Measurements from ENCODE around the gene KIR2DL3.

Gene KIR2DL3

GRCh38 chr19:54728167-54728566, 10.1 kb upstream of the KIR2DL3 start:
- TF ChIP-seq TCF12 (IDR thresholded peaks at IDR 0.05; ENCODE audit: low read depth) (no peak), ZBTB7A (IDR thresholded peaks at IDR 0.05; ENCODE audit: low read depth) (no peak), TAF1 (IDR thresholded peaks at IDR 0.05; ENCODE audit: low read depth) (no peak), EGR1 (IDR thresholded peaks at IDR 0.05) (no peak), TEAD4 (IDR thresholded peaks at IDR 0.05) (no peak), EP300 (IDR thresholded peaks at IDR 0.05; ENCODE audit: borderline replicate concordance) (no peak), YY1 (IDR thresholded peaks at IDR 0.05; ENCODE audit: low read depth) (no peak)

- TF ChIP-seq USF1 (IDR thresholded peaks at IDR 0.05) = no peak
These were observed 8.7 kb upstream of the KIR2DL3 start for GRCh38 chr19:54729416-54730188.

- TF ChIP-seq TAF1 (IDR thresholded peaks at IDR 0.05; ENCODE audit: low read depth) (no peak), TCF12 (IDR thresholded peaks at IDR 0.05; ENCODE audit: low read depth) (no peak)
These were observed 7.1 kb upstream of the KIR2DL3 start for GRCh38 chr19:54731191-54731590.

GRCh38 chr19:54738715-54739114, 402 bp downstream of the KIR2DL3 start:
- no peak for TF ChIP-seq EP300 (IDR thresholded peaks at IDR 0.05; ENCODE audit: borderline replicate concordance)
- TF ChIP-seq EGR1 (IDR thresholded peaks at IDR 0.05) = no peak
- no peak for TF ChIP-seq ZBTB7A (IDR thresholded peaks at IDR 0.05; ENCODE audit: low read depth)
- no peak for TF ChIP-seq TAF1 (IDR thresholded peaks at IDR 0.05; ENCODE audit: low read depth)
- no peak for TF ChIP-seq TEAD4 (IDR thresholded peaks at IDR 0.05)
- TF ChIP-seq CEBPB (IDR thresholded peaks at IDR 0.05) = no peak
- TF ChIP-seq NFIC (IDR thresholded peaks at IDR 0.05) = no peak
- TF ChIP-seq REST (IDR thresholded peaks at IDR 0.05; ENCODE audit: low read depth) = no peak
- no peak for TF ChIP-seq CREB1 (IDR thresholded peaks at IDR 0.05; ENCODE audit: low read depth)
- no peak for TF ChIP-seq USF1 (IDR thresholded peaks at IDR 0.05)
- no peak for TF ChIP-seq FOXM1 (IDR thresholded peaks at IDR 0.05; ENCODE audit: borderline replicate concordance, low read depth)
- TF ChIP-seq TCF12 (IDR thresholded peaks at IDR 0.05; ENCODE audit: low read depth) = no peak
- TF ChIP-seq RAD21 (IDR thresholded peaks at IDR 0.05; ENCODE audit: low read depth) = no peak
- no peak for TF ChIP-seq MAX (IDR thresholded peaks at IDR 0.05)

- TF ChIP-seq NFIC (IDR thresholded peaks at IDR 0.05) (no peak), RAD21 (IDR thresholded peaks at IDR 0.05; ENCODE audit: low read depth) (no peak), TCF12 (IDR thresholded peaks at IDR 0.05; ENCODE audit: low read depth) (no peak), TEAD4 (IDR thresholded peaks at IDR 0.05) (no peak), TAF1 (IDR thresholded peaks at IDR 0.05; ENCODE audit: low read depth) (no peak), CREB1 (IDR thresholded peaks at IDR 0.05; ENCODE audit: low read depth) (no peak), EP300 (IDR thresholded peaks at IDR 0.05; ENCODE audit: borderline replicate concordance) (no peak), REST (IDR thresholded peaks at IDR 0.05; ENCODE audit: low read depth) (no peak), MAX (IDR thresholded peaks at IDR 0.05) (no peak), USF1 (IDR thresholded peaks at IDR 0.05) (no peak), YY1 (IDR thresholded peaks at IDR 0.05; ENCODE audit: low read depth) (no peak)
These were observed 1.5 kb downstream of the KIR2DL3 start for GRCh38 chr19:54739587-54740497.

Measured in Ishikawa (cell line).